HFF-Myc (cell line): Measurements from ENCODE around the gene TSPAN31.

ENCODE experiments used
- DNase-seq: peaks from one replicate; pipeline ENCODE4 v3.0.0-alpha.2; 2011; ENCODE audit warnings: low read depth; ENCODE audit errors: extremely low read depth
- H3K4me3 ChIP-seq: replicated peaks from 2 replicates; pipeline ENCODE4 v1.5.1; 2011; ENCODE audit warnings: low read depth, mild to moderate bottlenecking, control low read depth, low read length
- CTCF ChIP-seq: IDR thresholded peaks from 2 replicates; pipeline ENCODE4 v1.5.1; 2012; ENCODE audit warnings: mild to moderate bottlenecking, low read depth, low read length, control low read depth; ENCODE audit errors: missing control alignments

TSPAN31 gene

GRCh38 chr12:57766464-57767304 lies 21.8 kb downstream of the TSPAN31 start, which contains the start of gene CYP27B1:
Gene CYP27B1 (minus strand): TSS chr12:57767078. CDS start chr12:57767041, 37 bp downstream.
- no peak for TF ChIP-seq CTCF
- no peak for DNase-seq
- H3K4me3 ChIP-seq: peak within 1 kb of the TSS; percentile 32

DNA sequence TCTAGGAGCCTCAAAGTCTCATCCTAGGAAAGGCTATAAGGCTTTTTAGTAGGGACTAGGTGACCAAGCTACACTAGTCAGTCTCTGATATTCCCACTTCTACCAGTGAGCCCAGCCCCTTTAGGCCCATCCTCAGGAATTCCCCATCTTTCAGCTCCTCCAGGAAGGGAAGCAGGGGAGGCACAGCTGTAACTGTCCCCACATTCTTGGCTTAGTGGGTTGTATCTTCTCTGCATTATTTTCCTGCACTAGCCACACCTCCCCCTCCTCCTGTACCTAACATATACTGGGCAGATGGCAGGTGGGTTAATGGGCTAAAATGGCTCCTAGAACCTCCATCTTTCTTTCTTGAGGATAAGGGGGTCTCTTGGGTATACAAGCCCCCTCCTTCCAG lies 22.5 kb downstream of the TSPAN31 start:
- DNase-seq: no peak
- H3K4me3 ChIP-seq: no peak overlapping the region
- no peak for TF ChIP-seq CTCF

DNA sequence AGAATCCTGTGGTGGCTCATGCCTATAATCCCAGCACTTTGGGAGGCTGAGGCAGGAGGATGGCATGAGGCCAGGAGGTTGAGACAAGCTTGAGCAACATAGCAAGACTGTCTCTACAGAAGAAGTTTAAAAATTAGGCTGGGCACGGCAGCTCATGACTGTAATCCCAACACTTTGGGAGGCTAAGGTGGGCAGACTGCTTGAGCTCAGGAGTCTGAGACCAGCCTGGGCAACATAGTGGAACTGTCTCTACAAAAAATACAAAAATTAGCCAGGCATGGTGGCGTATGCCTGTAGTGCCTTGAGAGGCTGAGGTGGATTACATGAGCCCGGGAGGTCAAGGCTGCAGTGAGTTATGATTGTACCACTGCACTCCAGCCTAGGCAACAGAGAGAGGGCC lies 23.0 kb downstream of the TSPAN31 start:
- DNase-seq: no peak
- H3K4me3 ChIP-seq: no peak overlapping the region
- TF ChIP-seq CTCF: no peak

DNA sequence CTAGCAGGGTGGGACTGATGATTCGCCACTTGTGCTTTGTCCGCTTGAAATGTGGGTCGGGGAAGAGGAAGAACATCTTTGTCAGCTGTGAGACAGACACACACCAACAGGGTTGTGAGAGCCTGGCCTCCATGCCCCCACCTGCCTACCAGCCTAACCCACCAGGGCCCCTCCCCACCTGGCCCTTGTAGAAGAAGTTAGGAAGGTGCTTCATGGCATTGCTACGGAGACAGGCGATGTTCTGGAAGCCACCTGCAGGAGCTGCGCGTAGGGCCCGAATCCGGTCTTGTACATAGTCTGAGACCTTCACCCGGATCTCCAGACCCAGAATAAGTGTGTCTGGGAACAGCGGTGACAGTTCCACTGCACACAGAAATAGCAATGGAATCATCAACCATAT lies 24.8 kb downstream of the TSPAN31 start:
- no peak overlapping the region for H3K4me3 ChIP-seq
- no peak for TF ChIP-seq CTCF
- no peak for DNase-seq

- no peak for TF ChIP-seq CTCF
- H3K4me3 ChIP-seq: peak overlapping the region; percentile 93
Observed at GRCh38 chr12:57770734-57771133, 25.9 kb downstream of the TSPAN31 start.

DNA sequence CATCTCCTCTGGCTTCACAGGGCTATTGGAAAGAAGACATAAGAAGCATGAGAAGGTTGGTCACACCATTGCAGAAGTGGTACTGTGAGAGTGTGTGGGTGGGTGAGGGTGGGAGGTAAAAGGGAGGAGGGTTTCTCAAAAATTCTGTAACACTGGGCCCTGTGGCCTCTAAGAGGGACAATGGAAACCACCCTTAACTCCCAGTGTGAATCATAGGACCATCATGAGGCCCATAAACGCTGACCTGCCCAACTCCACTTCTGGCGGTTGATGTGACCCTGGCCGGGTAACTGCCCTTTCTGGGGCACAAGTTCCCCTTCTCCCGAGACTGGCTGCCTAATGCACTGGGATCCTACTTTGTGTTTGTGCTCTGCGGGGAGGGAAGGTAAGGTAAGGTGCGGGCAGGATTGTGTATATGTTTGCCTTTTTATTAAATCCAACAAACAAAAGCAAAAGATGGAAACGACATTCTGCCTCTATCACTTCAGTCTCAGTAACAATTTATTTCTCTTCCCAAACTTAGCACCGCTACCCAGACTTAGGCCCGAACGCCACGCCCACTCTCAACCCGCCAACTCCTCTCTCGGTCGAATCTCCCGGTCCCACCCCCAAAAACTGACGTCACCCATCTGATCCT lies 26.5 kb downstream of the TSPAN31 start:
- H3K4me3 ChIP-seq: peak overlapping the region; percentile 93
- DNase-seq: peak; percentile 78
- TF ChIP-seq CTCF: no peak

More at GRCh38 chr12:57770734-57771133, 25.9 kb downstream of the TSPAN31 start:
- DNase-seq: no peak
